Mesenchymal stem cell (in vitro differentiated cells and primary cell): ENCODE measurements around the gene SMYD4.

Experiments
- DNase-seq: peaks from one replicate; pipeline ENCODE4 v3.0.0-alpha.2; 2013
- H2AFZ ChIP-seq: one replicate; pipeline ENCODE4 v1.6.1; 2013; ENCODE audit warnings: low read depth, mild to moderate bottlenecking, control low read depth, inconsistent platforms, low read length, moderate library complexity
- H2AK5ac ChIP-seq: 2 replicates; pipeline ENCODE4 v1.6.1; 2013; ENCODE audit warnings: low read length, moderate library complexity, mild to moderate bottlenecking, inconsistent platforms; ENCODE audit not compliant: severe bottlenecking
- H2BK120ac ChIP-seq: one replicate; pipeline ENCODE4 v1.6.1; 2013; ENCODE audit warnings: low read depth, mild to moderate bottlenecking, inconsistent platforms, low read length, moderate library complexity
- H2BK12ac ChIP-seq, 2 experiments: one replicate each; pipeline ENCODE4 v1.6.1; 2013; ENCODE audit warnings: inconsistent platforms in 2 of 2, low read length in 2 of 2, mild to moderate bottlenecking in 2 of 2, moderate library complexity in 2 of 2, control low read depth in 1 of 2
- H2BK15ac ChIP-seq: one replicate; pipeline ENCODE4 v1.6.1; 2013; ENCODE audit warnings: mild to moderate bottlenecking, low read depth, inconsistent platforms; ENCODE audit not compliant: poor library complexity, severe bottlenecking
- H2BK5ac ChIP-seq: 2 replicates; pipeline ENCODE4 v1.6.1; 2013; ENCODE audit warnings: low read depth, mild to moderate bottlenecking, low read length, control low read depth, inconsistent platforms; ENCODE audit not compliant: poor library complexity, severe bottlenecking
- H3K14ac ChIP-seq, 2 experiments: one replicate each; pipeline ENCODE4 v1.6.1; 2013; ENCODE audit warnings: inconsistent platforms in 2 of 2, low read length in 2 of 2, control low read depth in 1 of 2, mild to moderate bottlenecking in 1 of 2, moderate library complexity in 1 of 2
- H3K18ac ChIP-seq, 2 experiments: one replicate each; pipeline ENCODE4 v1.6.1; 2013; ENCODE audit warnings: inconsistent platforms in 2 of 2, low read length in 2 of 2, control low read depth in 1 of 2, low read depth in 1 of 2, mild to moderate bottlenecking in 1 of 2
- H3K23ac ChIP-seq, 2 experiments: one replicate each; pipeline ENCODE4 v1.6.1; 2013; ENCODE audit warnings: inconsistent platforms in 2 of 2, low read length in 2 of 2, mild to moderate bottlenecking in 2 of 2, moderate library complexity in 2 of 2, control low read depth in 1 of 2
- H3K27ac ChIP-seq: 2 replicates; pipeline ENCODE4 v1.5.1; 2013; ENCODE audit warnings: mild to moderate bottlenecking, moderate library complexity, low read length, control low read depth, inconsistent platforms; ENCODE audit not compliant: poor library complexity, severe bottlenecking
- H3K27me3 ChIP-seq, 2 experiments: 2 replicates each; pipeline versions ENCODE4 v1.6.1 to v1.7.0; 2013; ENCODE audit warnings: low read length in 2 of 2, mild to moderate bottlenecking in 2 of 2, moderate library complexity in 2 of 2, control low read depth in 1 of 2, inconsistent platforms in 1 of 2; ENCODE audit not compliant: control insufficient read depth in 1 of 2, insufficient read depth in 1 of 2
- H3K36me3 ChIP-seq, 2 experiments: 2 replicates each; pipeline versions ENCODE4 v1.6.1 to v1.7.0; 2013; ENCODE audit warnings: low read length in 2 of 2, control low read depth in 1 of 2, inconsistent platforms in 1 of 2, low read depth in 1 of 2, mild to moderate bottlenecking in 1 of 2; ENCODE audit not compliant: insufficient read depth in 2 of 2, control insufficient read depth in 1 of 2
- H3K4ac ChIP-seq, 2 experiments: one replicate each; pipeline ENCODE4 v1.6.1; 2013; ENCODE audit warnings: inconsistent platforms in 2 of 2, low read length in 2 of 2, mild to moderate bottlenecking in 2 of 2, moderate library complexity in 2 of 2, control low read depth in 1 of 2, low read depth in 1 of 2
- H3K4me1 ChIP-seq: 2 replicates; pipeline ENCODE4 v1.6.1; 2013; ENCODE audit warnings: low read depth, low read length, control low read depth; ENCODE audit not compliant: control insufficient read depth, insufficient read depth
- H3K4me2 ChIP-seq: 2 replicates; pipeline ENCODE4 v1.6.1; 2013; ENCODE audit warnings: low read length, mild to moderate bottlenecking, inconsistent platforms; ENCODE audit not compliant: poor library complexity, severe bottlenecking
- H3K4me3 ChIP-seq, 2 experiments: 2 replicates each; pipeline versions ENCODE4 v1.5.1 to v1.7.0; 2013; ENCODE audit warnings: low read length in 2 of 2, mild to moderate bottlenecking in 2 of 2, control low read depth in 1 of 2, low read depth in 1 of 2; ENCODE audit not compliant: insufficient read depth in 1 of 2
- H3K79me1 ChIP-seq: replicated peaks from 2 replicates; pipeline ENCODE4 v1.6.1; 2013; ENCODE audit warnings: mild to moderate bottlenecking, control low read depth, low read length, inconsistent platforms; ENCODE audit not compliant: poor library complexity, severe bottlenecking
- H3K9ac ChIP-seq: 2 replicates; pipeline ENCODE4 v1.7.0; 2013; ENCODE audit warnings: mild to moderate bottlenecking, low read length, moderate library complexity
- H3K9me3 ChIP-seq: 2 replicates; pipeline ENCODE4 v1.7.0; 2013; ENCODE audit warnings: mild to moderate bottlenecking, low read length; ENCODE audit not compliant: control insufficient read depth
- H4K8ac ChIP-seq: one replicate; pipeline ENCODE4 v1.6.1; 2013; ENCODE audit warnings: inconsistent platforms, mild to moderate bottlenecking, low read length, moderate library complexity
- H4K91ac ChIP-seq: one replicate; pipeline ENCODE4 v1.6.1; 2013; ENCODE audit warnings: mild to moderate bottlenecking, low read length, inconsistent platforms
- WGBS: methylation state at CpG from one replicate; pipeline ENCODE4 v1.1.7; 2013; ENCODE audit warnings: mixed read lengths; 5-methylcytosine and 5-hydroxymethylcytosine counted together

SMYD4 gene

DNA sequence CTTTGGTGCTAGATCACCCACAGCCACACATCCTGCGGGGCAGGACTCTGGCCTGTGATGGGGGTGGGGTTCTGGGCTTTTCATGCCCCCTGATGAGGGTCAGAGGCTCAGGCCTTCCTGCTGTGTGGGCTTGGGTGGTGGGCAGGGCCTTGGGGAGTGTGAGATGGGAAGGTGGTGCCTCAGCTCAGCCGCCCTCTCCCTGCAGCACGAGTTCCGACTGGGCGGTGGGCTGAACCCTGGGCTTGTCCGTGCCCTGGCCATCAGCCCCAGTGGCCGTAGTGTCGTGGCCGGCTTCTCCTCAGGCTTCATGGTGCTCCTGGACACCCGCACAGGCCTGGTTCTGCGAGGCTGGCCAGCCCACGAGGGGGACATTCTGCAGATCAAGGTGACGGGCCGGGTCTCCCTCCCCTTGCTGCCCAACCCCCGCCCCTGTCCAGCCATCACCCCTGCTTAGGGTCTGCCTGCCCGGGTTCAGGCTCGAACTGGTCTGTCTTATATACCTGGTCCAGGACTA is 93.8 kb downstream of the SMYD4 start:
- peak overlapping the region; percentile 29 for H2AK5ac ChIP-seq
- H3K18ac ChIP-seq = peak overlapping the region; percentile 65 to 67
- no peak overlapping the region for H2BK5ac ChIP-seq
- peaks cover 9% of the 10 kb centered on the region for H3K79me1 ChIP-seq
- no peak overlapping the region for H2BK15ac ChIP-seq
- no peak overlapping the region for H3K14ac ChIP-seq
- H4K8ac ChIP-seq = peak overlapping the region; percentile 33
- peaks cover 33% of the 10 kb centered on the region for H3K4me1 ChIP-seq
- H3K9me3 ChIP-seq = no peaks in the 10 kb centered on the region
- H2BK120ac ChIP-seq = no peak overlapping the region
- peak overlapping the region in 1 of 2 experiments; percentile 41 for H3K4me3 ChIP-seq
- peak overlapping the region in 1 of 2 experiments; percentile 9 for H3K4ac ChIP-seq
- no peak overlapping the region for H2AFZ ChIP-seq
- H3K27ac ChIP-seq = no peak overlapping the region
- no peak overlapping the region for H3K4me2 ChIP-seq
- no peaks in the 10 kb centered on the region for H3K27me3 ChIP-seq
- H2BK12ac ChIP-seq = peak overlapping the region in 1 of 2 experiments; percentile 61
- 92% methylated on average over 17 of the region's 17 CpGs for WGBS
- peak overlapping the region; percentile 58 for H4K91ac ChIP-seq
- no peak overlapping the region for H3K23ac ChIP-seq
- no peak overlapping the region for H3K9ac ChIP-seq
- H3K36me3 ChIP-seq = peaks cover 37 to 62% of the 10 kb centered on the region in 2 experiments
- DNase-seq = no peak

GRCh38 chr17:1735418-1735817 is 94.3 kb downstream of the SMYD4 start:
- Histone ChIP-seq H3K27me3 (no peaks in the 10 kb centered on the region), H3K18ac (no peak overlapping the region), H2AK5ac (peak overlapping the region; percentile 29), H2BK5ac (no peak overlapping the region), H3K9ac (no peak overlapping the region), H4K8ac (no peak overlapping the region), H3K36me3 (peaks cover 42 to 62% of the 10 kb centered on the region in 2 experiments), H2AFZ (no peak overlapping the region), H3K27ac (no peak overlapping the region), H3K4me2 (no peak overlapping the region), H4K91ac (no peak overlapping the region), H3K79me1 (peaks cover 9% of the 10 kb centered on the region), H3K4ac (peak overlapping the region in 1 of 2 experiments; percentile 60), H3K14ac (no peak overlapping the region), H2BK15ac (no peak overlapping the region), H3K23ac (no peak overlapping the region), H2BK12ac (peak overlapping the region in 1 of 2 experiments; percentile 6), H3K4me1 (peaks cover 37% of the 10 kb centered on the region), H3K9me3 (no peaks in the 10 kb centered on the region), H2BK120ac (no peak overlapping the region), H3K4me3 (no peak overlapping the region)
- DNase-seq = no peak
- 98% methylated on average over 10 of the region's 10 CpGs for WGBS

GRCh38 chr17:1733759-1734158 is 95.9 kb downstream of the SMYD4 start:
- H3K4me3 ChIP-seq = no peak overlapping the region
- WGBS = 97% methylated on average over 38 of the region's 38 CpGs

GRCh38 chr17:1732833-1733321 is 96.8 kb downstream of the SMYD4 start:
- H3K27ac ChIP-seq = no peak overlapping the region
- no peak overlapping the region for H3K14ac ChIP-seq
- peaks cover 45% of the 10 kb centered on the region for H3K4me1 ChIP-seq
- H3K79me1 ChIP-seq = peaks cover 14% of the 10 kb centered on the region
- 86% methylated on average over 11 of the region's 11 CpGs for WGBS
- no peak overlapping the region for H2AFZ ChIP-seq
- H2BK120ac ChIP-seq = no peak overlapping the region
- H3K27me3 ChIP-seq = no peaks in the 10 kb centered on the region
- no peaks in the 10 kb centered on the region for H3K9me3 ChIP-seq
- no peak overlapping the region for H3K18ac ChIP-seq
- no peak overlapping the region for H3K4ac ChIP-seq
- DNase-seq = no peak
- no peak overlapping the region for H4K8ac ChIP-seq
- H2BK15ac ChIP-seq = no peak overlapping the region
- peaks cover 53 to 68% of the 10 kb centered on the region in 2 experiments for H3K36me3 ChIP-seq
- no peak overlapping the region for H3K23ac ChIP-seq
- H3K9ac ChIP-seq = no peak overlapping the region
- H2BK12ac ChIP-seq = peak overlapping the region in 1 of 2 experiments; percentile 48
- no peak overlapping the region for H3K4me3 ChIP-seq
- no peak overlapping the region for H3K4me2 ChIP-seq
- no peak overlapping the region for H4K91ac ChIP-seq
- H2BK5ac ChIP-seq = no peak overlapping the region
- peak overlapping the region; percentile 23 for H2AK5ac ChIP-seq

More at GRCh38 chr17:1733759-1734158, 95.9 kb downstream of the SMYD4 start:
- Histone ChIP-seq H3K9ac (no peak overlapping the region), H3K27ac (no peak overlapping the region), H2BK120ac (no peak overlapping the region), H3K36me3 (peaks cover 50 to 65% of the 10 kb centered on the region in 2 experiments), H2AK5ac (no peak overlapping the region), H3K4ac (no peak overlapping the region), H2BK5ac (no peak overlapping the region), H2BK12ac (no peak overlapping the region), H2BK15ac (no peak overlapping the region), H3K9me3 (no peaks in the 10 kb centered on the region), H3K79me1 (peaks cover 11% of the 10 kb centered on the region), H3K23ac (no peak overlapping the region), H4K91ac (no peak overlapping the region), H3K4me2 (no peak overlapping the region), H3K27me3 (no peaks in the 10 kb centered on the region), H2AFZ (no peak overlapping the region), H3K14ac (no peak overlapping the region), H3K4me1 (peaks cover 44% of the 10 kb centered on the region), H4K8ac (no peak overlapping the region), H3K18ac (no peak overlapping the region)
- DNase-seq = no peak
